ENCODE measurements around the gene GPX1.

GPX1 gene

DNA sequence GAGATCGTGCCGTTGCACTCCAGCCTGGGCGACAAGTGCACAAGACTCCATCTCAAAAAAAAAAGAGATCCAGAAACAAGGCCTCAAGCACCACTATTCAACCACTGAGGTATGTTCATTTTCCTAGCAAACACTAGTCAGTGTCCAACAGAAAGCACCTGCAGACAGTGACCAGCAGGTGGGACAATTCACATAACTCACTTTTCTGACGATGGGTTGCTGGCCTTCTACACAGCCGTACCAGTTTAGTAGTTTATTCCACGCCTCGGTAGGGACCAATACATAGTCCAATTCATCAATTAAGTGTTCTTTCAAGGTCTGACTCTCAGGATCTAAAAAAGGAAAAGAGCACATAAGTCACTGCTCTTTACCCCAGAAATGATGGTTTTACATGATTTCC lies 30.7 kb downstream of the GPX1 start:
- Histone ChIP-seq H3K9ac (no peak overlapping the region), H2AFZ (no peak overlapping the region), H3K27ac (no peak overlapping the region), H3K36me3 (ENCODE audit: control insufficient read depth, insufficient read depth, low read length) (no peaks in the 10 kb centered on the region), H3K4me2 (ENCODE audit: low read length) (no peak overlapping the region), H3K27me3 (ENCODE audit: control insufficient read depth, insufficient read depth, low read length) (no peaks in the 10 kb centered on the region), H3K79me2 (peaks cover 24% of the 10 kb centered on the region), H3K4me3 (ENCODE audit: low read depth, low read length) (no peak overlapping the region), H3K4me1 (no peaks in the 10 kb centered on the region), H3K9me3 (ENCODE audit: control insufficient read depth, low read length) (no peaks in the 10 kb centered on the region)
- TF ChIP-seq, protein P1, sequence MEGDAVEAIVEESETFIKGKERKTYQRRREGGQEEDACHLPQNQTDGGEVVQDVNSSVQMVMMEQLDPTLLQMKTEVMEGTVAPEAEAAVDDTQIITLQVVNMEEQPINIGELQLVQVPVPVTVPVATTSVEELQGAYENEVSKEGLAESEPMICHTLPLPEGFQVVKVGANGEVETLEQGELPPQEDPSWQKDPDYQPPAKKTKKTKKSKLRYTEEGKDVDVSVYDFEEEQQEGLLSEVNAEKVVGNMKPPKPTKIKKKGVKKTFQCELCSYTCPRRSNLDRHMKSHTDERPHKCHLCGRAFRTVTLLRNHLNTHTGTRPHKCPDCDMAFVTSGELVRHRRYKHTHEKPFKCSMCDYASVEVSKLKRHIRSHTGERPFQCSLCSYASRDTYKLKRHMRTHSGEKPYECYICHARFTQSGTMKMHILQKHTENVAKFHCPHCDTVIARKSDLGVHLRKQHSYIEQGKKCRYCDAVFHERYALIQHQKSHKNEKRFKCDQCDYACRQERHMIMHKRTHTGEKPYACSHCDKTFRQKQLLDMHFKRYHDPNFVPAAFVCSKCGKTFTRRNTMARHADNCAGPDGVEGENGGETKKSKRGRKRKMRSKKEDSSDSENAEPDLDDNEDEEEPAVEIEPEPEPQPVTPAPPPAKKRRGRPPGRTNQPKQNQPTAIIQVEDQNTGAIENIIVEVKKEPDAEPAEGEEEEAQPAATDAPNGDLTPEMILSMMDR (IDR thresholded peaks at IDR 0.05) = peak; percentile 39

DNA sequence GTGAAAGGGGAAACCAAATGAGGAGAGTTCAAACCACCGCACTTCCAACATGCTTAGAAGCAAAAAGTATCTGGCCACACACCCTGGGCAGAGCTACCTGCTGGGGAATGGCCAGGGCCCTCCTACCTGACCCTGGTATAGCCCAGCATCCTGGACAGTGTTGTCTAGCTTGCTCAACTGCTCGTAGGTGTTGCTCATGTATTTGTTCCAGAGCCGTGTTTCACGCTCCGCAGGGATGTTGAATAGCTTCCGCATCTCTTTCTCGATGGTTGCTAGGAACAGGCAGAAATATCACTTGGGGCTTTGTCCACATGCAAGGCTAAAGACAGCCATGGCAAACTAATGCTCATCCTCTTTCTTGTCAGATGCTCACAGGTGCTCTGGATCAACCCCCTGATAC lies 33.4 kb downstream of the GPX1 start:
- Histone ChIP-seq H3K27ac (no peak overlapping the region), H3K36me3 (ENCODE audit: control insufficient read depth, insufficient read depth, low read length) (no peaks in the 10 kb centered on the region), H3K4me3 (ENCODE audit: low read depth, low read length) (no peak overlapping the region), H3K27me3 (ENCODE audit: control insufficient read depth, insufficient read depth, low read length) (no peaks in the 10 kb centered on the region), H3K9ac (no peak overlapping the region), H3K79me2 (peaks cover 18% of the 10 kb centered on the region), H3K4me1 (no peaks in the 10 kb centered on the region), H2AFZ (no peak overlapping the region), H3K9me3 (ENCODE audit: control insufficient read depth, low read length) (no peaks in the 10 kb centered on the region), H3K4me2 (ENCODE audit: low read length) (no peak overlapping the region)
- TF ChIP-seq, protein P1 (IDR thresholded peaks at IDR 0.05) = no peak

DNA sequence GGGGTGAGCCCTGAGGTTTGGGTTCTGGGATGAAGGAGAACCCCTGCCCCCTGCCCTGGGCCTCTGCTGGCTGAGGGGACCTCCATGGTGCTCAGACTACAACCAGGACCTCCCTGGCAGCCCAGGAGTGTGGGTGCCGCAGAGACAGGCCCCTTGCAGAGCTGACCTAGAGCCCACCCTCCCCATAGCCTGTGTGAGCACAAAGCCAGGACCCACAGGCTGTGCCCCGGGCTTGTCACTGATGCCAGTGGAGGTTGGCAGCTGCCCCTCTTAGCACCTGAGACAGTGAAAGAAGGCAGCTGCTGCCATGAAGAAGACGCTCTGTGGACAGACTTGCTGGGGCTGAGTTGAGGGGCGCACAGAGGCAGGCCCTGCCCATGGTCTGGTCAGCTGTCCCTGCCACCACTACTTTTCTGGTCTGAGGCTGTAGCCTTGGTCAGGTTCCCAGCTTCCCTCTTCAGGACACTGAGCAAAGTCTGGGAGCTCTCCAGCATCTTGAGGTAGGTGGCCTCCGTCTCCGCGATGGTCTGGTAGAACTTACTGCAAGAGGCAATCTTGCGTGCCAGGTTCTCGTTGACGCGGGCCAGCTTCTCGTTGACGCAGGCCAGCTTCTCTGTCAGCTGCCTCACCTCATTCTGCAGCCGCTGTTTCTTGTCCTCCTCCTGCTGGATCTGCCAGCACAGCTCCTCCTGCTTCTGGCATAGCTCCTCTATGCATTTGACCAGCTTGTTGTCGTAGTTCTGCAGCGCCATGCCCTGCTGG lies 41.3 kb downstream of the GPX1 start:
- TF ChIP-seq, protein P1 (IDR thresholded peaks at IDR 0.05) = no peak
- Histone ChIP-seq H2AFZ (no peak overlapping the region), H3K4me1 (no peaks in the 10 kb centered on the region), H3K79me2 (peaks cover 6% of the 10 kb centered on the region), H3K4me2 (ENCODE audit: low read length) (no peak overlapping the region), H3K27me3 (ENCODE audit: control insufficient read depth, insufficient read depth, low read length) (no peaks in the 10 kb centered on the region), H3K27ac (no peak overlapping the region), H3K9ac (no peak overlapping the region), H3K4me3 (ENCODE audit: low read depth, low read length) (no peak overlapping the region), H3K36me3 (ENCODE audit: control insufficient read depth, insufficient read depth, low read length) (no peaks in the 10 kb centered on the region), H3K9me3 (ENCODE audit: control insufficient read depth, low read length) (no peaks in the 10 kb centered on the region)

- Histone ChIP-seq H3K27ac (no peak overlapping the region), H3K4me2 (ENCODE audit: low read length) (no peak overlapping the region), H2AFZ (no peak overlapping the region), H3K4me1 (no peaks in the 10 kb centered on the region), H3K36me3 (ENCODE audit: control insufficient read depth, insufficient read depth, low read length) (no peaks in the 10 kb centered on the region), H3K9ac (no peak overlapping the region), H3K9me3 (ENCODE audit: control insufficient read depth, low read length) (no peaks in the 10 kb centered on the region), H3K4me3 (ENCODE audit: low read depth, low read length) (no peak overlapping the region), H3K27me3 (ENCODE audit: control insufficient read depth, insufficient read depth, low read length) (no peaks in the 10 kb centered on the region), H3K79me2 (peaks cover 14% of the 10 kb centered on the region)
- TF ChIP-seq, protein P1 (IDR thresholded peaks at IDR 0.05) = no peak
Observed at GRCh38 chr3:49313896-49314688, 44.1 kb downstream of the GPX1 start.

Data from parathyroid adenoma (tissue), 2 donors.